HG03378 (cell line): Measurements from ENCODE around the gene RBM17.
"Not testable (repeated sequence)": the region's sequence is repeated elsewhere in the genome, so short reads cannot be mapped to it uniquely, and the experiment has no call there.

Experiments used
- ATAC-seq: cut with Tn5 transposase; IDR thresholded peaks from one replicate; pipeline ENCODE4 v1.9.1; 2021; ENCODE audit warnings: mild to moderate bottlenecking, moderate library complexity; ENCODE audit not compliant: unreplicated experiment

The RBM17 gene

GRCh38 chr10:6055929-6056328 is 32.9 kb upstream of the RBM17 start:
- ATAC-seq, result no peak

GRCh38 chr10:6056411-6057135 is 32.3 kb upstream of the RBM17 start:
- no peak for ATAC-seq

GRCh38 chr10:6058682-6059475 is 30.0 kb upstream of the RBM17 start:
- no peak for ATAC-seq

- no peak for ATAC-seq
Measured at GRCh38 chr10:6059506-6059905, 29.3 kb upstream of the RBM17 start.

- no peak for ATAC-seq
Measured at GRCh38 chr10:6061056-6061455, 27.8 kb upstream of the RBM17 start.

- ATAC-seq, result no peak
Measured at GRCh38 chr10:6062101-6062771, 26.6 kb upstream of the RBM17 start, which contains the start of gene IL2RA. TSS of gene IL2RA (minus strand) at chr10:6062367. CDS start at chr10:6062151, 216 bp downstream.

GRCh38 chr10:6064119-6064518 is 24.7 kb upstream of the RBM17 start:
- ATAC-seq, result no peak

- not testable (repeated sequence) for ATAC-seq
Measured at GRCh38 chr10:6064726-6065125, 24.1 kb upstream of the RBM17 start.

- ATAC-seq, result no peak
Measured at GRCh38 chr10:6065406-6065805, 23.4 kb upstream of the RBM17 start.

- no peak for ATAC-seq
Measured at GRCh38 chr10:6065835-6066234, 23.0 kb upstream of the RBM17 start.

- no peak for ATAC-seq
Measured at GRCh38 chr10:6067457-6067856, 21.4 kb upstream of the RBM17 start.

GRCh38 chr10:6068006-6068405 is 20.8 kb upstream of the RBM17 start:
- no peak for ATAC-seq

GRCh38 chr10:6068422-6068821 is 20.4 kb upstream of the RBM17 start:
- ATAC-seq, result no peak

- ATAC-seq, result no peak
Measured at GRCh38 chr10:6069081-6069931, 19.5 kb upstream of the RBM17 start.

- ATAC-seq, result no peak
Measured at GRCh38 chr10:6070660-6071059, 18.2 kb upstream of the RBM17 start.

GRCh38 chr10:6071181-6072175 is 17.4 kb upstream of the RBM17 start:
- ATAC-seq, result no peak

- ATAC-seq, result peak; percentile 37
Measured at GRCh38 chr10:6072215-6072934, 16.5 kb upstream of the RBM17 start.

- ATAC-seq, result no peak
Measured at GRCh38 chr10:6074489-6075301, 14.1 kb upstream of the RBM17 start.
